A204.1 (cell line): ENCODE data around the gene DAGLB.

Experiments
- FAIRE-seq: peaks from 2 replicates; lab custom pipeline; 2012; peaks lifted over from hg19 to GRCh38; lab: Jason Lieb, UNC

Gene DAGLB

GRCh38 chr7:6365451-6365850 is 82.3 kb downstream of the DAGLB start:
- FAIRE-seq = no peak

GRCh38 chr7:6360841-6361240 is 86.9 kb downstream of the DAGLB start:
- no peak for FAIRE-seq

GRCh38 chr7:6359734-6360133 is 88.0 kb downstream of the DAGLB start:
- FAIRE-seq = no peak
